Fibroblast of skin of abdomen (primary cell): ENCODE data around the gene ST3GAL3.

Experiments
- DNase-seq: peaks from one replicate; pipeline ENCODE4 v3.0.0-alpha.2; 2013

ST3GAL3 gene

GRCh38 chr1:43853161-43853921, 146.0 kb downstream of the ST3GAL3 start:
- peak; percentile 83 for DNase-seq

- DNase-seq: no peak
Measured at GRCh38 chr1:43854473-43854872, 147.1 kb downstream of the ST3GAL3 start.

GRCh38 chr1:43856188-43856587, 148.9 kb downstream of the ST3GAL3 start:
- DNase-seq: no peak

- DNase-seq: no peak
Measured at GRCh38 chr1:43857163-43857562, 149.8 kb downstream of the ST3GAL3 start.

GRCh38 chr1:43858324-43858723, 151.0 kb downstream of the ST3GAL3 start:
- DNase-seq: peak; percentile 99

- DNase-seq: peak; percentile 68
Measured at GRCh38 chr1:43861337-43861736, 154.0 kb downstream of the ST3GAL3 start.

- DNase-seq: no peak
Measured at GRCh38 chr1:43861988-43862735, 154.8 kb downstream of the ST3GAL3 start.

- DNase-seq: no peak
Measured at GRCh38 chr1:43864111-43865045, 157.0 kb downstream of the ST3GAL3 start.

- DNase-seq: no peak
Measured at GRCh38 chr1:43866201-43866600, 158.9 kb downstream of the ST3GAL3 start.

GRCh38 chr1:43867976-43868740, 160.8 kb downstream of the ST3GAL3 start:
- peak; percentile 42 for DNase-seq

GRCh38 chr1:43868741-43869067, 161.4 kb downstream of the ST3GAL3 start:
- DNase-seq: peak; percentile 82

GRCh38 chr1:43870306-43870705, 163.0 kb downstream of the ST3GAL3 start:
- no peak for DNase-seq

- DNase-seq: no peak
Measured at GRCh38 chr1:43871181-43871910, 164.0 kb downstream of the ST3GAL3 start.

GRCh38 chr1:43872280-43872679, 164.9 kb downstream of the ST3GAL3 start:
- no peak for DNase-seq

- no peak for DNase-seq
Measured at GRCh38 chr1:43873851-43874250, 166.5 kb downstream of the ST3GAL3 start.

- DNase-seq: no peak
Measured at GRCh38 chr1:43874716-43875115, 167.4 kb downstream of the ST3GAL3 start.

GRCh38 chr1:43875331-43875730, 168.0 kb downstream of the ST3GAL3 start:
- DNase-seq: no peak

GRCh38 chr1:43877101-43877500, 169.8 kb downstream of the ST3GAL3 start:
- DNase-seq: no peak

- DNase-seq: no peak
Measured at GRCh38 chr1:43878440-43878839, 171.1 kb downstream of the ST3GAL3 start.

GRCh38 chr1:43878854-43879253, 171.5 kb downstream of the ST3GAL3 start:
- DNase-seq: no peak

GRCh38 chr1:43879414-43879813, 172.1 kb downstream of the ST3GAL3 start:
- DNase-seq: peak; percentile 38

- DNase-seq: no peak
Measured at GRCh38 chr1:43879996-43880395, 172.7 kb downstream of the ST3GAL3 start.
